ENCODE results near the gene JKAMP.

The JKAMP gene

DNA sequence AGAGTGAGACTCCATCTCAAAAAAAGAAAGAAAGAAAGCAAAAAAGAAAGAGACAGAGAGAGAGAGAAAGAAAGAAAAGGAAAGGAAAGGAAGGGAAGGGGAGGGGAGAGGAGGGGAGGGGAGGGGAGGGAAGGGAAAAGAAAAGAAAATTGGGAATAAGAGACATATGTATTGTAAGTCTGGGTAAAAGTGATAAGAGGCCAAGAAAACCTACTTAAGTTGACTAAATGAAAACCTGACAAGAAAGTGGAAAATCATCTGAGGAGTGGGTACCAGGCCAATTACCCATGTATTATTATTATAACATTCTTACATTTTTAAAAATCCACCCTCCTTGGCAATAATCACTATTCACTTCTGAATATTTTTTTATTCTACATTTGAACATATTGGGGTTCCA is 46.0 kb downstream of the JKAMP start:
- Histone ChIP-seq H3K27me3 (ENCODE audit: insufficient read depth, low read length) (no peaks in the 10 kb centered on the region), H3K9ac (ENCODE audit: low read length) (no peak overlapping the region), H3K9me3 (ENCODE audit: low read length) (no peaks in the 10 kb centered on the region), H3K4me3 (ENCODE audit: low read depth, low read length, poor library complexity, severe bottlenecking) (no peak overlapping the region), H3F3A (ENCODE audit: insufficient read depth, low read length) (no peaks in the 10 kb centered on the region), H3K4me2 (ENCODE audit: low read length) (no peak overlapping the region), H3K27ac (ENCODE audit: low read depth, low read length, poor library complexity, severe bottlenecking) (no peak overlapping the region), H3K79me2 (ENCODE audit: insufficient read depth, low read length) (no peaks in the 10 kb centered on the region), H3K36me3 (ENCODE audit: insufficient read depth, low read length) (no peaks in the 10 kb centered on the region), H3K4me1 (ENCODE audit: insufficient read depth, low read length, severe bottlenecking) (no peaks in the 10 kb centered on the region), H3K9me2 (ENCODE audit: low read depth, low read length) (no peaks in the 10 kb centered on the region), H4K20me1 (ENCODE audit: insufficient read depth, low read length) (no peaks in the 10 kb centered on the region), H2AFZ (ENCODE audit: low read length) (no peak overlapping the region)
- no peak for TF ChIP-seq EZH2 (IDR thresholded peaks at IDR 0.05; ENCODE audit: borderline replicate concordance, low read length)
- TF ChIP-seq, protein P1, sequence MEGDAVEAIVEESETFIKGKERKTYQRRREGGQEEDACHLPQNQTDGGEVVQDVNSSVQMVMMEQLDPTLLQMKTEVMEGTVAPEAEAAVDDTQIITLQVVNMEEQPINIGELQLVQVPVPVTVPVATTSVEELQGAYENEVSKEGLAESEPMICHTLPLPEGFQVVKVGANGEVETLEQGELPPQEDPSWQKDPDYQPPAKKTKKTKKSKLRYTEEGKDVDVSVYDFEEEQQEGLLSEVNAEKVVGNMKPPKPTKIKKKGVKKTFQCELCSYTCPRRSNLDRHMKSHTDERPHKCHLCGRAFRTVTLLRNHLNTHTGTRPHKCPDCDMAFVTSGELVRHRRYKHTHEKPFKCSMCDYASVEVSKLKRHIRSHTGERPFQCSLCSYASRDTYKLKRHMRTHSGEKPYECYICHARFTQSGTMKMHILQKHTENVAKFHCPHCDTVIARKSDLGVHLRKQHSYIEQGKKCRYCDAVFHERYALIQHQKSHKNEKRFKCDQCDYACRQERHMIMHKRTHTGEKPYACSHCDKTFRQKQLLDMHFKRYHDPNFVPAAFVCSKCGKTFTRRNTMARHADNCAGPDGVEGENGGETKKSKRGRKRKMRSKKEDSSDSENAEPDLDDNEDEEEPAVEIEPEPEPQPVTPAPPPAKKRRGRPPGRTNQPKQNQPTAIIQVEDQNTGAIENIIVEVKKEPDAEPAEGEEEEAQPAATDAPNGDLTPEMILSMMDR (IDR thresholded peaks at IDR 0.05; ENCODE audit: low read length), result no peak

DNA sequence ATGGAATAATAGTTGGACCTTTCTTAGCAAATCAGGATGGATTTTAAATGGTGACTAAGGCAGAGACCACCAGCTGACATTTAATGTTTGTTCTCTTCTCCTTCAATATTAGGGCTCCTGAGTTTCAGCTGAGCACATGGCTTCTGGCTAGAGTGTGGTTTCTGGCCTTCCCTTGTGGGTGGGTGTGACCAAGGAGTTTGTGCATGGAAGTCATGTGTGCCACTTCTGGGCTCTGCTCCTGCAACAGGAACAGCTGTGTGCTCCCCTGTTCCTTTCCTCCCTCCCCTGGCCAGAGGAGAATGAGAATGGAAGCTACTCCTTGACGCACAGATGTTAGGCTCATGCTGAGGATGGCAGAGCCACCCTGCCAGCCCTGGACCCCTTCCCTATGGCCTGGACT is 48.1 kb downstream of the JKAMP start:
- no peaks in the 10 kb centered on the region for H3K4me1 ChIP-seq (ENCODE audit: insufficient read depth, low read length, severe bottlenecking)
- no peak overlapping the region for H3K9ac ChIP-seq (ENCODE audit: low read length)
- H4K20me1 ChIP-seq (ENCODE audit: insufficient read depth, low read length), result no peaks in the 10 kb centered on the region
- no peak overlapping the region for H2AFZ ChIP-seq (ENCODE audit: low read length)
- no peak overlapping the region for H3K27ac ChIP-seq (ENCODE audit: low read depth, low read length, poor library complexity, severe bottlenecking)
- no peaks in the 10 kb centered on the region for H3K9me2 ChIP-seq (ENCODE audit: low read depth, low read length)
- H3K9me3 ChIP-seq (ENCODE audit: low read length), result no peaks in the 10 kb centered on the region
- no peak overlapping the region for H3K4me3 ChIP-seq (ENCODE audit: low read depth, low read length, poor library complexity, severe bottlenecking)
- no peak overlapping the region for H3K4me2 ChIP-seq (ENCODE audit: low read length)
- no peaks in the 10 kb centered on the region for H3K27me3 ChIP-seq (ENCODE audit: insufficient read depth, low read length)
- no peak for TF ChIP-seq EZH2 (IDR thresholded peaks at IDR 0.05; ENCODE audit: borderline replicate concordance, low read length)
- TF ChIP-seq, protein P1 (IDR thresholded peaks at IDR 0.05; ENCODE audit: low read length), result no peak
- H3K79me2 ChIP-seq (ENCODE audit: insufficient read depth, low read length), result no peaks in the 10 kb centered on the region
- H3K36me3 ChIP-seq (ENCODE audit: insufficient read depth, low read length), result no peaks in the 10 kb centered on the region
- H3F3A ChIP-seq (ENCODE audit: insufficient read depth, low read length), result no peaks in the 10 kb centered on the region

DNA sequence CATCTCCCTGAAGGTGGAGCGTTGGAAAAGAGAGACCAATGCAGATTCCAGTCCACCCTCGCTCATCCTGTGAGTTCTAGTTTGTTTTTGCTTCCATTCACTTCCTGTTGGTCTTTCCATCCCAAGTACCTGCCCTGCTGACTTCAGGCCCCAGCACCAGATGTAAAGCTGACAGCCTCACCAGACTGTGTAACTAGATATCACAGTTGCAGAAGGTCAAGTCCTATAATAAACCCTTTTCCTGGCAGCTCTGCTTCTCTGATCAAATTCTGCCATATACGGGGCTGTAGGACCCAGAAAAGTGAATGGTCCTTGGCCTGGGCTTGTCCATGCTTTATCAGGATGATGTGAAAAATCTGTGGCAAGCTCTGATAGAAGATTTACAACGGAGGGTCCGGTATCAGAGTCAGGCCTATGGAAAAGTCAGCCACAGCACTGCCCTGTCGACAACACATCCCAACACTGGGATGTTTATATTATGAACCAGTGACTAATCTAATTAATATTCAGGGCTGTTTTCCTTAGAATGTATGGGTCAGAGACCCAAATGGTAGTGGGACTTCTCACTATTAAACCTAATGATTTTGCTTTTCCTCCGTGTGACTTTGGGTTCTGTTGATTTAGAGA is 50.2 kb downstream of the JKAMP start:
- Histone ChIP-seq H3K4me1 (ENCODE audit: insufficient read depth, low read length, severe bottlenecking) (no peaks in the 10 kb centered on the region), H3K36me3 (ENCODE audit: insufficient read depth, low read length) (no peaks in the 10 kb centered on the region), H3K9me3 (ENCODE audit: low read length) (no peaks in the 10 kb centered on the region), H3F3A (ENCODE audit: insufficient read depth, low read length) (no peaks in the 10 kb centered on the region), H3K79me2 (ENCODE audit: insufficient read depth, low read length) (no peaks in the 10 kb centered on the region), H3K4me3 (ENCODE audit: low read depth, low read length, poor library complexity, severe bottlenecking) (no peak overlapping the region), H3K9me2 (ENCODE audit: low read depth, low read length) (no peaks in the 10 kb centered on the region), H3K27me3 (ENCODE audit: insufficient read depth, low read length) (no peaks in the 10 kb centered on the region), H2AFZ (ENCODE audit: low read length) (no peak overlapping the region), H3K9ac (ENCODE audit: low read length) (no peak overlapping the region), H4K20me1 (ENCODE audit: insufficient read depth, low read length) (no peaks in the 10 kb centered on the region), H3K27ac (ENCODE audit: low read depth, low read length, poor library complexity, severe bottlenecking) (no peak overlapping the region), H3K4me2 (ENCODE audit: low read length) (no peak overlapping the region)
- TF ChIP-seq, protein P1 (IDR thresholded peaks at IDR 0.05; ENCODE audit: low read length), result no peak
- TF ChIP-seq EZH2 (IDR thresholded peaks at IDR 0.05; ENCODE audit: borderline replicate concordance, low read length), result no peak

All from OCI-LY1 (cell line).